Keratinocyte (primary cell): ENCODE results near the gene PHF8. TPM values are rescaled to one million over a fixed set of nuclear protein-coding genes. Genes with fewer than 3 reads are reported as not detected.

Experiments
- DNase-seq: peaks from one replicate; pipeline ENCODE4 v3.0.0-alpha.2; 2011; ENCODE audit warnings: low read depth, missing footprints, low spot score
- FAIRE-seq: peaks from 2 replicates; lab custom pipeline; 2011; peaks lifted over from hg19 to GRCh38; lab: Jason Lieb, UNC
- H2AFZ ChIP-seq: 2 replicates; pipeline ENCODE4 v1.6.0; 2012; ENCODE audit warnings: low read length, control low read depth, inconsistent platforms; ENCODE audit not compliant: control insufficient read depth
- H3K27ac ChIP-seq: 2 replicates; pipeline ENCODE4 v1.5.1; 2011; ENCODE audit warnings: low read length; ENCODE audit not compliant: control insufficient read depth, insufficient read depth
- H3K27me3 ChIP-seq: 3 replicates; pipeline ENCODE4 v1.6.0; 2011; ENCODE audit warnings: low read length; ENCODE audit not compliant: control insufficient read depth, insufficient read depth; ENCODE audit errors: extremely low read depth
- H3K36me3 ChIP-seq, 2 experiments: 2 replicates in 1 of 2; 3 replicates in 1 of 2; pipeline ENCODE4 v1.5.1; 2011; ENCODE audit warnings: low read length in 2 of 2, mild to moderate bottlenecking in 1 of 2; ENCODE audit not compliant: control insufficient read depth in 2 of 2, insufficient read depth in 2 of 2; ENCODE audit errors: extremely low read depth in 1 of 2
- H3K4me1 ChIP-seq: 3 replicates; pipeline ENCODE4 v1.5.1; 2011; ENCODE audit warnings: low read length; ENCODE audit not compliant: control insufficient read depth, insufficient read depth; ENCODE audit errors: extremely low read depth
- H3K4me2 ChIP-seq: 3 replicates; pipeline ENCODE4 v1.6.0; 2011; ENCODE audit warnings: low read depth, low read length; ENCODE audit not compliant: control insufficient read depth, insufficient read depth; ENCODE audit errors: extremely low read depth
- H3K4me3 ChIP-seq, 3 experiments: fragments of 200-600 bp in 1 of 3; sonication (generic) in 1 of 3; 2 replicates in 2 of 3; 3 replicates in 1 of 3; pipeline ENCODE4 v1.5.1; 2011 to 2016; ENCODE audit warnings: low read length in 3 of 3, mild to moderate bottlenecking in 3 of 3, control low read depth in 2 of 3, inconsistent platforms in 1 of 3, low read depth in 1 of 3, mixed read lengths in 1 of 3, mixed run types in 1 of 3, moderate library complexity in 1 of 3; ENCODE audit not compliant: control insufficient read depth in 2 of 3, insufficient read depth in 2 of 3; ENCODE audit errors: extremely low read depth in 1 of 3
- H3K79me2 ChIP-seq: 2 replicates; pipeline ENCODE4 v1.6.0; 2012; ENCODE audit warnings: low read length; ENCODE audit not compliant: control insufficient read depth, insufficient read depth
- H3K9ac ChIP-seq: 3 replicates; pipeline ENCODE4 v1.6.0; 2011; ENCODE audit warnings: low read length; ENCODE audit not compliant: control insufficient read depth, insufficient read depth; ENCODE audit errors: extremely low read depth
- H3K9me1 ChIP-seq: 3 replicates; pipeline ENCODE4 v1.6.0; 2011; ENCODE audit warnings: low read length; ENCODE audit not compliant: control insufficient read depth, insufficient read depth; ENCODE audit errors: extremely low read depth
- H3K9me3 ChIP-seq: 2 replicates; pipeline ENCODE4 v1.5.1; 2012; ENCODE audit warnings: low read depth, low read length; ENCODE audit not compliant: control insufficient read depth
- H4K20me1 ChIP-seq: 3 replicates; pipeline ENCODE4 v1.6.0; 2011; ENCODE audit warnings: low read length; ENCODE audit not compliant: control insufficient read depth, insufficient read depth; ENCODE audit errors: extremely low read depth
- CTCF ChIP-seq, 3 experiments: IDR thresholded peaks in 1 of 3; conservative IDR thresholded peaks in 1 of 3; optimal IDR thresholded peaks in 1 of 3; 2 replicates in 2 of 3; 3 replicates in 1 of 3; pipeline versions ENCODE3 to v1.5.1; 2011; ENCODE audit warnings: low read length in 3 of 3, mild to moderate bottlenecking in 3 of 3, moderate library complexity in 2 of 3, control low read depth in 1 of 3, inconsistent platforms in 1 of 3; ENCODE audit not compliant: insufficient read depth in 2 of 3; ENCODE audit errors: extremely low read depth in 1 of 3
- EZH2 ChIP-seq: IDR thresholded peaks from one replicate; pipeline ENCODE4 v1.6.1; 2012; ENCODE audit warnings: inconsistent platforms, mild to moderate bottlenecking, low read length, moderate library complexity
- dilution Hi-C: fragments of 300-500 bp; cut with MboI; formaldehyde crosslinking; loops from one replicate; pipeline ENCODE4 v1.7.0; 2020; ENCODE audit warnings: low sequenced_read_pairs; ENCODE audit not compliant: extremely low pct_ligation_motif_present
- polyA plus RNA-seq, 5 experiments: library from polyadenylated mRNA; depleted of rRNA in 3 of 5; stranded (reverse) in 3 of 5; stranded (forward) in 1 of 5; unstranded in 1 of 5; fragments of >200 nt; gene quantifications; 1 replicate in 1 of 5; 2 replicates in 3 of 5; 3 replicates in 1 of 5; pipeline versions ENCODE4 v1.2.1 to v1.2.3, GENCODE V29; 2011 to 2012; ENCODE audit warnings: missing spikeins in 2 of 5, low read depth in 1 of 5, low replicate concordance in 1 of 5

Gene PHF8
- polyA plus RNA-seq, 1 donor (not counting 4 experiments of a cell fraction or from before 2014, with no cell fraction given) = 5.9 TPM

GRCh38 chrX:53990171-53990570 is 54.1 kb downstream of the PHF8 start:
- Histone ChIP-seq H3K9ac (no peak overlapping the region), H2AFZ (no peak overlapping the region), H3K36me3 (peaks cover 0 to 3% of the 10 kb centered on the region in 2 experiments), H3K4me2 (no peak overlapping the region), H3K9me3 (no peaks in the 10 kb centered on the region), H3K27ac (no peak overlapping the region), H3K4me1 (no peaks in the 10 kb centered on the region), H3K4me3 (no peak overlapping the region), H3K9me1 (no peaks in the 10 kb centered on the region), H3K79me2 (no peaks in the 10 kb centered on the region), H3K27me3 (no peaks in the 10 kb centered on the region), H4K20me1 (no peaks in the 10 kb centered on the region)
- DNase-seq (no peak), FAIRE-seq (no peak)
- dilution Hi-C loops = no loop called here
- TF ChIP-seq EZH2 (no peak), CTCF (optimal IDR thresholded peaks at IDR 0.05 in 1 of 3, IDR thresholded peaks at IDR 0.05 in 1 of 3, conservative IDR thresholded peaks at IDR 0.05 in 1 of 3; ENCODE audit: extremely low read depth in 1 of 3, insufficient read depth in 2 of 3, low read length in 3 of 3) (no peak)

GRCh38 chrX:53984895-53985294 is 59.4 kb downstream of the PHF8 start:
- FAIRE-seq (no peak), DNase-seq (no peak)
- H3K4me2 ChIP-seq = no peak overlapping the region
- H4K20me1 ChIP-seq = no peaks in the 10 kb centered on the region
- H3K9me3 ChIP-seq = no peaks in the 10 kb centered on the region
- TF ChIP-seq EZH2 (no peak), CTCF (optimal IDR thresholded peaks at IDR 0.05 in 1 of 3, IDR thresholded peaks at IDR 0.05 in 1 of 3, conservative IDR thresholded peaks at IDR 0.05 in 1 of 3; ENCODE audit: extremely low read depth in 1 of 3, insufficient read depth in 2 of 3, low read length in 3 of 3) (no peak)
- H3K79me2 ChIP-seq = no peaks in the 10 kb centered on the region
- H2AFZ ChIP-seq = no peak overlapping the region
- dilution Hi-C loops = no loop called here
- peaks cover 0 to 3% of the 10 kb centered on the region in 2 experiments for H3K36me3 ChIP-seq
- no peaks in the 10 kb centered on the region for H3K27me3 ChIP-seq
- H3K4me3 ChIP-seq = no peak overlapping the region
- no peak overlapping the region for H3K27ac ChIP-seq
- H3K9ac ChIP-seq = no peak overlapping the region
- H3K9me1 ChIP-seq = no peaks in the 10 kb centered on the region
- H3K4me1 ChIP-seq = no peaks in the 10 kb centered on the region
